ENCODE measurements around the gene PROM1. TPM values are rescaled to one million over a fixed set of nuclear protein-coding genes. Genes with fewer than 3 reads are reported as not detected.

Gene PROM1
- total and polyA plus RNA-seq, 2 experiments from 2014 or later, result 36.6 to 66.6 TPM

DNA sequence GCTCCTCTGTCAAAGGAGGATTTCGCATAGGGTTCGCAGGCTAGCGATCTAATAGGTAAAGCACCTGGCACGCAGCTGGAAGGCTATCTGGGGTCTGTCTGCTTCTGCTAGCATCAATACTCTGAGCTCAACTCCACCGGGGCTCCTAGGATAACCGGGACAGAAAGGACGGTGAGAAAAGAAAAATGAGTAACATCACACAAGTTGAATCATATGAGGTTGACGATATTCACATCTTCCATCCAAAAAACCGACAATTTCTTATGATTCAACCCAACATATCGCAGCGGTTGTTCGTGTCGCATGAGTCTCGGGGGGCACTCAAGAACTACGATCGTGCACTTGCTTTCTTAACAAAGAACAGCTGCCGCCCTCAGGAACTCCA, 1.8 kb downstream of the PROM1 start:
- 0 out of 2 replicates have a peak, but pooled peaks cover 9% of the 10 kb centered on the region for H4K20me1 ChIP-seq (replicated peaks; ENCODE audit: insufficient read depth)
- H3K27me3 ChIP-seq (ENCODE audit: insufficient read depth), result peaks cover 46% of the 10 kb centered on the region
- DNase-seq (ENCODE audit: low spot score) (peak; percentile 53), ATAC-seq (peak; percentile 2)
- H2AFZ ChIP-seq, result no peak overlapping the region
- Mint-ChIP-seq H3K27ac (no peak overlapping the region; the same call in 1 of the 2 replicates), H3K4me1 (peaks cover 53% of the 10 kb centered on the region), H3K4me3 (peak overlapping the region; percentile 84), H3K36me3 (ENCODE audit: low read depth) (peaks cover 32% of the 10 kb centered on the region), H3K27me3 (ENCODE audit: insufficient read depth, low read depth, poor library complexity) (peaks cover 18% of the 10 kb centered on the region), H3K9me3 (no peaks in the 10 kb centered on the region)
- peaks cover 52% of the 10 kb centered on the region for H3K79me2 ChIP-seq (replicated peaks; ENCODE audit: insufficient read depth)
- no peak for TF ChIP-seq ZNF331 (CRISPR knock-in tag; IDR thresholded peaks at IDR 0.05; ENCODE audit: low read depth)
- no peak for TF ChIP-seq EZH2phosphoT487 (IDR thresholded peaks at IDR 0.05; ENCODE audit: unreplicated experiment)
- no peak for TF ChIP-seq ETS1 (IDR thresholded peaks at IDR 0.05)
- no peak for TF ChIP-seq REST (IDR thresholded peaks at IDR 0.05; ENCODE audit: unreplicated experiment)
- TF ChIP-seq STAT1 (IDR thresholded peaks at IDR 0.05; ENCODE audit: unreplicated experiment), result no peak
- no peak for TF ChIP-seq NANOG (IDR thresholded peaks at IDR 0.05; ENCODE audit: borderline replicate concordance)
- no peak for TF ChIP-seq CREB1 (CRISPR knock-in tag; IDR thresholded peaks at IDR 0.05; ENCODE audit: low read depth)
- no peak for TF ChIP-seq EZH2 (IDR thresholded peaks at IDR 0.05; ENCODE audit: low read depth, unreplicated experiment)
- TF ChIP-seq POLR2AphosphoS5 (IDR thresholded peaks at IDR 0.05; ENCODE audit: low read depth), result no peak
- TF ChIP-seq CTCF (conservative IDR thresholded peaks at IDR 0.05; ENCODE audit: low read depth in 2 of 2), result no peak
- TF ChIP-seq, protein P1, sequence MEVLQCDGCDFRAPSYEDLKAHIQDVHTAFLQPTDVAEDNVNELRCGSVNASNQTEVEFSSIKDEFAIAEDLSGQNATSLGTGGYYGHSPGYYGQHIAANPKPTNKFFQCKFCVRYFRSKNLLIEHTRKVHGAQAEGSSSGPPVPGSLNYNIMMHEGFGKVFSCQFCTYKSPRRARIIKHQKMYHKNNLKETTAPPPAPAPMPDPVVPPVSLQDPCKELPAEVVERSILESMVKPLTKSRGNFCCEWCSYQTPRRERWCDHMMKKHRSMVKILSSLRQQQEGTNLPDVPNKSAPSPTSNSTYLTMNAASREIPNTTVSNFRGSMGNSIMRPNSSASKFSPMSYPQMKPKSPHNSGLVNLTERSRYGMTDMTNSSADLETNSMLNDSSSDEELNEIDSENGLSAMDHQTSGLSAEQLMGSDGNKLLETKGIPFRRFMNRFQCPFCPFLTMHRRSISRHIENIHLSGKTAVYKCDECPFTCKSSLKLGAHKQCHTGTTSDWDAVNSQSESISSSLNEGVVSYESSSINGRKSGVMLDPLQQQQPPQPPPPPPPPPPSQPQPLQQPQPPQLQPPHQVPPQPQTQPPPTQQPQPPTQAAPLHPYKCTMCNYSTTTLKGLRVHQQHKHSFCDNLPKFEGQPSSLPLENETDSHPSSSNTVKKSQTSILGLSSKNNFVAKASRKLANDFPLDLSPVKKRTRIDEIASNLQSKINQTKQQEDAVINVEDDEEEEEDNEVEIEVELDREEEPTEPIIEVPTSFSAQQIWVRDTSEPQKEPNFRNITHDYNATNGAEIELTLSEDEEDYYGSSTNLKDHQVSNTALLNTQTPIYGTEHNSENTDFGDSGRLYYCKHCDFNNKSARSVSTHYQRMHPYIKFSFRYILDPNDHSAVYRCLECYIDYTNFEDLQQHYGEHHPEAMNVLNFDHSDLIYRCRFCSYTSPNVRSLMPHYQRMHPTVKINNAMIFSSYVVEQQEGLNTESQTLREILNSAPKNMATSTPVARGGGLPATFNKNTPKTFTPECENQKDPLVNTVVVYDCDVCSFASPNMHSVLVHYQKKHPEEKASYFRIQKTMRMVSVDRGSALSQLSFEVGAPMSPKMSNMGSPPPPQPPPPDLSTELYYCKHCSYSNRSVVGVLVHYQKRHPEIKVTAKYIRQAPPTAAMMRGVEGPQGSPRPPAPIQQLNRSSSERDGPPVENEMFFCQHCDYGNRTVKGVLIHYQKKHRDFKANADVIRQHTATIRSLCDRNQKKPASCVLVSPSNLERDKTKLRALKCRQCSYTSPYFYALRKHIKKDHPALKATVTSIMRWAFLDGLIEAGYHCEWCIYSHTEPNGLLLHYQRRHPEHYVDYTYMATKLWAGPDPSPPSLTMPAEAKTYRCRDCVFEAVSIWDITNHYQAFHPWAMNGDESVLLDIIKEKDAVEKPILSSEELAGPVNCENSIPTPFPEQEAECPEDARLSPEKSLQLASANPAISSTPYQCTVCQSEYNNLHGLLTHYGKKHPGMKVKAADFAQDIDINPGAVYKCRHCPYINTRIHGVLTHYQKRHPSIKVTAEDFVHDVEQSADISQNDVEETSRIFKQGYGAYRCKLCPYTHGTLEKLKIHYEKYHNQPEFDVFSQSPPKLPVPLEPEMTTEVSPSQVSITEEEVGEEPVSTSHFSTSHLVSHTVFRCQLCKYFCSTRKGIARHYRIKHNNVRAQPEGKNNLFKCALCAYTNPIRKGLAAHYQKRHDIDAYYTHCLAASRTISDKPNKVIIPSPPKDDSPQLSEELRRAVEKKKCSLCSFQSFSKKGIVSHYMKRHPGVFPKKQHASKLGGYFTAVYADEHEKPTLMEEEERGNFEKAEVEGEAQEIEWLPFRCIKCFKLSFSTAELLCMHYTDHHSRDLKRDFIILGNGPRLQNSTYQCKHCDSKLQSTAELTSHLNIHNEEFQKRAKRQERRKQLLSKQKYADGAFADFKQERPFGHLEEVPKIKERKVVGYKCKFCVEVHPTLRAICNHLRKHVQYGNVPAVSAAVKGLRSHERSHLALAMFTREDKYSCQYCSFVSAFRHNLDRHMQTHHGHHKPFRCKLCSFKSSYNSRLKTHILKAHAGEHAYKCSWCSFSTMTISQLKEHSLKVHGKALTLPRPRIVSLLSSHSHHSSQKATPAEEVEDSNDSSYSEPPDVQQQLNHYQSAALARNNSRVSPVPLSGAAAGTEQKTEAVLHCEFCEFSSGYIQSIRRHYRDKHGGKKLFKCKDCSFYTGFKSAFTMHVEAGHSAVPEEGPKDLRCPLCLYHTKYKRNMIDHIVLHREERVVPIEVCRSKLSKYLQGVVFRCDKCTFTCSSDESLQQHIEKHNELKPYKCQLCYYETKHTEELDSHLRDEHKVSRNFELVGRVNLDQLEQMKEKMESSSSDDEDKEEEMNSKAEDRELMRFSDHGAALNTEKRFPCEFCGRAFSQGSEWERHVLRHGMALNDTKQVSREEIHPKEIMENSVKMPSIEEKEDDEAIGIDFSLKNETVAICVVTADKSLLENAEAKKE (CRISPR knock-in tag; IDR thresholded peaks at IDR 0.05), result no peak
- no peak for TF ChIP-seq JUNB (IDR thresholded peaks at IDR 0.05; ENCODE audit: unreplicated experiment)
- TF ChIP-seq ZNF114 (CRISPR knock-in tag; IDR thresholded peaks at IDR 0.05), result no peak
- no peaks in the 10 kb centered on the region; the same call in 1 of the 2 replicates for H3F3A ChIP-seq (replicated peaks; ENCODE audit: low read depth)
- peak overlapping the region; percentile 93 for H3K4me3 ChIP-seq
- peak overlapping the region; percentile 97 for H3K4me2 ChIP-seq
- H3K9me2 ChIP-seq (ENCODE audit: insufficient read depth), result no peaks in the 10 kb centered on the region
- no peak overlapping the region for H3K27ac ChIP-seq (ENCODE audit: low read depth)
- peaks cover 5% of the 10 kb centered on the region; the same call in 1 of the 2 replicates for H3K36me3 ChIP-seq (ENCODE audit: insufficient read depth)
- peaks cover 42% of the 10 kb centered on the region for H3K4me1 ChIP-seq (ENCODE audit: insufficient read depth)
